PC-9 (cell line): ENCODE data around the gene GNB3. TPM values are rescaled to one million over a fixed set of nuclear protein-coding genes. Genes with fewer than 3 reads are reported as not detected.

Experiments used
- BruUV-seq: library from RNA; stranded (reverse); fragments of 400-500 nt; replicated peaks from 2 replicates; lab custom pipeline; 2021; lab: Mats Ljungman, UMichigan
- CTCF ChIA-PET: fragments of 300-600 bp; sonication (Branson Sonifier 250); formaldehyde crosslinking; loops from one replicate; lab custom pipeline; 2022; ENCODE audit warnings: antibody characterized with exemption; lab: Charles Lee
- POLR2A ChIA-PET: fragments of 300-600 bp; sonication (Branson Sonifier 250); formaldehyde crosslinking; loops from one replicate; lab custom pipeline; 2022; ENCODE audit warnings: antibody characterized with exemption; ENCODE audit not compliant: unreplicated experiment; lab: Charles Lee
- DNase-seq, 2 experiments: peaks; one replicate each; pipeline versions ENCODE4 v3.0.0 to v3.0.0-alpha.2; 2015 to 2022; ENCODE audit warnings: mixed read lengths in 1 of 2
- H2AFZ ChIP-seq: fragments of 200-600 bp; sonication (generic); 2 replicates; pipeline ENCODE4 v1.8.1; 2017; ENCODE audit warnings: antibody characterized with exemption
- H3F3A ChIP-seq: fragments of 200-600 bp; sonication (generic); 2 replicates; pipeline ENCODE4 v1.8.1; 2017; ENCODE audit warnings: antibody characterized with exemption, mild to moderate bottlenecking, low read depth; ENCODE audit not compliant: insufficient read depth
- H3K27ac ChIP-seq: fragments of 200-600 bp; sonication (generic); 2 replicates; pipeline ENCODE4 v1.6.1; 2016; ENCODE audit warnings: mixed run types
- H3K27me3 ChIP-seq: fragments of 200-600 bp; sonication (generic); 2 replicates; pipeline ENCODE4 v1.6.1; 2016; ENCODE audit warnings: low read depth, mixed run types; ENCODE audit not compliant: insufficient read depth
- H3K36me3 ChIP-seq: fragments of 200-600 bp; sonication (generic); 2 replicates; pipeline ENCODE4 v1.6.1; 2016; ENCODE audit warnings: low read depth, mixed run types
- H3K4me1 ChIP-seq: fragments of 200-600 bp; sonication (generic); replicated peaks from 2 replicates; pipeline ENCODE4 v1.6.1; 2016; ENCODE audit warnings: mixed run types; ENCODE audit not compliant: insufficient read depth
- H3K4me2 ChIP-seq: fragments of 200-600 bp; sonication (generic); 2 replicates; pipeline ENCODE4 v1.6.1; 2017; ENCODE audit warnings: mixed run types
- H3K4me3 ChIP-seq: fragments of 200-600 bp; sonication (generic); 2 replicates; pipeline ENCODE4 v1.6.1; 2016; ENCODE audit warnings: mixed run types
- H3K79me2 ChIP-seq: fragments of 200-600 bp; sonication (generic); 2 replicates; pipeline ENCODE4 v1.6.1; 2017; ENCODE audit warnings: low read depth, mixed run types
- H3K9me2 ChIP-seq: fragments of 200-600 bp; sonication (generic); 2 replicates; pipeline ENCODE4 v1.8.1; 2017; ENCODE audit warnings: mild to moderate bottlenecking; ENCODE audit not compliant: insufficient read depth
- H3K9me3 ChIP-seq: fragments of 200-600 bp; sonication (generic); 2 replicates; pipeline ENCODE4 v1.8.1; 2016; ENCODE audit warnings: low read depth; ENCODE audit not compliant: insufficient read depth
- H4K20me1 ChIP-seq: fragments of 200-600 bp; sonication (generic); 2 replicates; pipeline ENCODE4 v1.8.1; 2017; ENCODE audit not compliant: insufficient read depth
- CTCF ChIP-seq: fragments of 200-600 bp; sonication (generic); conservative IDR thresholded peaks from 2 replicates; pipeline ENCODE4 v1.6.1; 2017; ENCODE audit warnings: mixed run types, antibody characterized with exemption, mild to moderate bottlenecking, moderate library complexity
- EZH2 ChIP-seq: fragments of 200-600 bp; sonication (generic); IDR thresholded peaks from 2 replicates; pipeline ENCODE4 v1.8.0; 2017; ENCODE audit warnings: antibody characterized with exemption, low read depth
- intact Hi-C: fragments of 100-400 bp; cut with micrococcal nuclease; formaldehyde crosslinking; loops from one replicate; pipeline ENCODE4 v1.10.0; 2022; ENCODE audit not compliant: unreplicated experiment
- total RNA-seq: library from RNA; stranded (reverse); gene quantifications from 2 replicates; pipeline ENCODE4 v1.2.3, GENCODE V29; 2021

Gene GNB3
- total RNA-seq, 1 experiment from 2014 or later, result not detected

DNA sequence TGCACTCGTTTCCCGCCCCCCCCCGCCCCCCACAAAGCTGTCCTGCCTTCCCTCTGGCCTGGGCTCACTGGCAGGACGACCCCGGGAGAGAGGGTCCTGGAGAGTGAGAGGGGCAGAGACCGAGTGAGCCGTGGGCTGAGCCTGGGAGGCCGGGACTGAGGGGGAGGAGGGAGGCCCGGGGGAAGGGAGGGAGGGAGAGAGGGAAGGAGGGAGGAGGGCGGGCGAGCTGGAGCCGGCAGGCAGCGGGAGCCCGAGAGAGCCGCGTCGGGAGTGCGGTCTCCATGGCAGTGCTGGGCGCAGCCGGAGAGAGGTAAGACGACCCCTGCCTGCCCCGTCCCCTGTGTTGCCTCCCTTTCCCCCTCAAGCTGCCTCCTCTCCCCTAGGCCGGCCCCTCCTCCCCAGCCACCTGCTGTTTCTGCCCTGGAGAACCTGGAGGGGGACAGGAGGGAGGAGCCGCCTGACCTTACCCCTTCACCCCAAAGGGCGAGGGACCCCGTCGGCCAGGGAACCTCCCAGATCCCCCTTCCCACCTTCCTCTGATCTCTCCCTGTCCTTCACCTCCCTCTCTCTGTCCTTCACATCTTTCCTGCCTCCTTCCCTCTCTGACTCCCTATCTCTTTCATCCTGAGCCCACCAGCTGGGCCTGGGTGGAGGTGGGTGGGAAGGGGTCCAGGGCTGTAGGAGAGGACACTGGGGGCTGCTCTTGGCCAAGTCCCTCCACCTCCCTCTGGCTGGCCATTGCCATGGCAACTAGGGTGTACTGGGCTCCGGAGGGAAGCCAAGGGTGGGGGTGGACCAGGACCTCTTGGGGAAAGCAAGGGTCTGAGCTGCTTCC is 18.9 kb upstream of the GNB3 start, which contains the start of gene GPR162:
Gene GPR162, plus strand, starts transcription at position 231 of the 835 bp plus-strand sequence. CDS start 2,078 bp downstream, outside the sequence.
- Histone ChIP-seq H3K27ac (no peak within 1 kb of the TSS), H3K4me1 (no peaks in the 10 kb centered on the region; the same call in 1 of the 2 replicates), H3K79me2 (no peaks in the 10 kb centered on the region), H3F3A (no peaks in the 10 kb centered on the region; the same call in 1 of the 2 replicates), H4K20me1 (no peaks in the 10 kb centered on the region), H3K27me3 (peaks cover 76% of the 10 kb centered on the region), H3K9me3 (no peaks in the 10 kb centered on the region), H3K9me2 (no peaks in the 10 kb centered on the region), H2AFZ (no peak within 1 kb of the TSS), H3K4me2 (peak within 1 kb of the TSS; percentile 68), H3K36me3 (no peaks in the 10 kb centered on the region), H3K4me3 (peak within 1 kb of the TSS; percentile 33; the same call in 1 of the 2 replicates)
- DNase-seq, result peak in 1 of 2 experiments; percentile 37
- intact Hi-C loops, result no loop called here
- TF ChIP-seq EZH2, result no peak
- TF ChIP-seq CTCF, result no peak
- no TSS peak for BruUV-seq
- POLR2A ChIA-PET, result interaction anchor here (0.7 to 0.9 kb wide), 3 partner anchors 47 to 209 kb away, joined by 3 to 4 read pairs (median 3); no protein-coding TSS in a partner anchor
- CTCF ChIA-PET, result interaction anchor here (0.6 to 1.8 kb wide), 4 partner anchors 20 to 117 kb away, joined by 3 to 9 read pairs (median 5); no protein-coding TSS in a partner anchor

GRCh38 chr12:6822426-6823135 is 18.1 kb upstream of the GNB3 start:
- POLR2A ChIA-PET, result no interaction called here
- peaks cover 83% of the 10 kb centered on the region for H3K27me3 ChIP-seq
- intact Hi-C loops, result no loop called here

More at GRCh38 chr12:6822426-6823135, 18.1 kb upstream of the GNB3 start:
- no peaks in the 10 kb centered on the region; the same call in 1 of the 2 replicates for H3K4me1 ChIP-seq
- H3K9me2 ChIP-seq, result no peaks in the 10 kb centered on the region
- no peak for DNase-seq
- H3F3A ChIP-seq, result no peaks in the 10 kb centered on the region; the same call in 1 of the 2 replicates
- H2AFZ ChIP-seq, result no peak overlapping the region
- no TSS peak for BruUV-seq
- no peaks in the 10 kb centered on the region for H3K36me3 ChIP-seq
- H3K4me3 ChIP-seq, result no peak overlapping the region
- H3K9me3 ChIP-seq, result no peaks in the 10 kb centered on the region
- no peaks in the 10 kb centered on the region for H3K79me2 ChIP-seq
- H4K20me1 ChIP-seq, result no peaks in the 10 kb centered on the region
- CTCF ChIA-PET, result interaction anchor here (0.7 to 1.8 kb wide), 3 partner anchors 22 to 118 kb away, joined by 3 to 7 read pairs (median 3); partner anchors contain the start of gene MLF2
- no peak for TF ChIP-seq CTCF
- no peak for TF ChIP-seq EZH2
- H3K4me2 ChIP-seq, result no peak overlapping the region
- H3K27ac ChIP-seq, result no peak overlapping the region
